IMR-90 (cell line): ENCODE data around the gene CMIP. TPM values are rescaled to one million over a fixed set of nuclear protein-coding genes. Genes with fewer than 3 reads are reported as not detected.

Experiments used
- ATAC-seq: fragments of 200-7000 bp; cut with Tn5 transposase; 2 replicates; pipeline ENCODE4 v1.9.1; 2020; ENCODE audit warnings: low read depth, mild to moderate bottlenecking, moderate library complexity
- BruUV-seq: library from RNA; stranded (reverse); fragments of 400-500 nt; replicated peaks from 2 replicates; lab custom pipeline; 2021; lab: Mats Ljungman, UMichigan
- CTCF ChIA-PET: fragments of 300-600 bp; formaldehyde crosslinking; extraction: SDS; loops from one replicate; lab custom pipeline; 2021; ENCODE audit warnings: antibody characterized with exemption; lab: Yijun Ruan, JAX
- POLR2A ChIA-PET: fragments of 300-600 bp; sonication (Branson Sonifier 250); formaldehyde crosslinking; loops from one replicate; lab custom pipeline; 2022; ENCODE audit warnings: antibody characterized with exemption; ENCODE audit not compliant: unreplicated experiment; lab: Charles Lee
- DNase-seq: peaks from one replicate; pipeline ENCODE4 v3.0.0; 2013
- H2AFZ ChIP-seq: replicated peaks from 2 replicates; pipeline ENCODE3; 2013; ENCODE audit warnings: low read length, mild to moderate bottlenecking; ENCODE audit not compliant: poor library complexity
- H2AK5ac ChIP-seq: 2 replicates; pipeline ENCODE4 v1.6.1; 2013; ENCODE audit warnings: low read depth, low read length, inconsistent platforms
- H2AK9ac ChIP-seq: replicated peaks from 2 replicates; pipeline ENCODE3; 2013; ENCODE audit warnings: mild to moderate bottlenecking, low read depth, low read length, moderate library complexity; ENCODE audit not compliant: poor library complexity
- H2BK120ac ChIP-seq: 2 replicates; pipeline ENCODE4 v1.6.1; 2013; ENCODE audit warnings: low read depth, low read length, inconsistent platforms
- H2BK15ac ChIP-seq: 3 replicates; pipeline ENCODE4 v1.6.1; 2013; ENCODE audit warnings: low read depth, low read length, inconsistent platforms
- H2BK20ac ChIP-seq: 2 replicates; pipeline ENCODE4 v1.6.1; 2013; ENCODE audit warnings: low read depth, mild to moderate bottlenecking, inconsistent platforms, low read length, moderate library complexity
- H2BK5ac ChIP-seq: 2 replicates; pipeline ENCODE4 v1.6.1; 2013; ENCODE audit warnings: mild to moderate bottlenecking, low read depth, low read length, inconsistent platforms; ENCODE audit not compliant: poor library complexity, severe bottlenecking
- H3K14ac ChIP-seq: replicated peaks from 2 replicates; pipeline ENCODE4 v1.6.1; 2013; ENCODE audit warnings: low read depth, low read length, inconsistent platforms
- H3K18ac ChIP-seq: 2 replicates; pipeline ENCODE4 v1.6.1; 2013; ENCODE audit warnings: low read depth, low read length, control low read depth
- H3K23ac ChIP-seq: 2 replicates; pipeline ENCODE4 v1.6.1; 2013; ENCODE audit warnings: low read depth, low read length, inconsistent platforms
- H3K27ac ChIP-seq: 2 replicates; pipeline ENCODE4 v1.5.1; 2013; ENCODE audit warnings: mild to moderate bottlenecking, control low read depth, low read length; ENCODE audit not compliant: insufficient read depth
- H3K27me3 ChIP-seq: 2 replicates; pipeline ENCODE4 v1.6.1; 2013; ENCODE audit warnings: low read length; ENCODE audit not compliant: control insufficient read depth, insufficient read depth
- H3K36me3 ChIP-seq: 2 replicates; pipeline ENCODE4 v1.6.1; 2013; ENCODE audit warnings: low read length, mixed read lengths; ENCODE audit not compliant: control insufficient read depth, insufficient read depth
- H3K4ac ChIP-seq: 2 replicates; pipeline ENCODE4 v1.6.1; 2013; ENCODE audit warnings: low read depth, low read length, inconsistent platforms
- H3K4me1 ChIP-seq: 2 replicates; pipeline ENCODE4 v1.6.1; 2013; ENCODE audit warnings: low read length, mixed read lengths; ENCODE audit not compliant: control insufficient read depth, insufficient read depth
- H3K4me2 ChIP-seq: 2 replicates; pipeline ENCODE4 v1.6.1; 2013; ENCODE audit warnings: low read depth, mild to moderate bottlenecking, control low read depth, low read length, moderate library complexity
- H3K4me3 ChIP-seq: 2 replicates; pipeline ENCODE4 v1.5.1; 2013; ENCODE audit warnings: low read depth, mild to moderate bottlenecking, control low read depth, low read length, moderate library complexity; ENCODE audit not compliant: insufficient read depth
- H3K56ac ChIP-seq: 2 replicates; pipeline ENCODE4 v1.6.1; 2013; ENCODE audit warnings: low read length, inconsistent platforms; ENCODE audit not compliant: insufficient read depth; ENCODE audit errors: extremely low read depth
- H3K79me1 ChIP-seq, 2 experiments: 2 replicates each; pipeline ENCODE4 v1.6.1; 2013; ENCODE audit warnings: low read length in 2 of 2, inconsistent platforms in 1 of 2, low read depth in 1 of 2
- H3K9ac ChIP-seq: 2 replicates; pipeline ENCODE4 v1.6.1; 2013; ENCODE audit warnings: low read depth, low read length, control low read depth
- H3K9me1 ChIP-seq: 2 replicates; pipeline ENCODE4 v1.6.1; 2013; ENCODE audit warnings: low read length, inconsistent platforms; ENCODE audit not compliant: insufficient read depth
- H3K9me3 ChIP-seq: 2 replicates; pipeline ENCODE4 v1.6.1; 2013; ENCODE audit warnings: low read length; ENCODE audit not compliant: control insufficient read depth, insufficient read depth
- H4K20me1 ChIP-seq: 2 replicates; pipeline ENCODE4 v1.6.1; 2013; ENCODE audit warnings: low read length, inconsistent platforms; ENCODE audit not compliant: insufficient read depth
- H4K5ac ChIP-seq: 2 replicates; pipeline ENCODE4 v1.6.1; 2013; ENCODE audit warnings: mild to moderate bottlenecking, low read depth, low read length, control low read depth
- H4K8ac ChIP-seq, 2 experiments: 2 replicates each; pipeline ENCODE4 v1.6.1; 2013; ENCODE audit warnings: low read depth in 2 of 2, low read length in 2 of 2, control low read depth in 1 of 2, inconsistent platforms in 1 of 2
- H4K91ac ChIP-seq: 2 replicates; pipeline ENCODE4 v1.6.1; 2013; ENCODE audit warnings: low read depth, low read length, inconsistent platforms; ENCODE audit not compliant: insufficient read depth
- CEBPB ChIP-seq: IDR thresholded peaks from 2 replicates; pipeline ENCODE4 v1.6.1; 2012; ENCODE audit warnings: low read depth, low read length, improper control_type of control experiment
- CTCF ChIP-seq: conservative IDR thresholded peaks from 2 replicates; pipeline ENCODE4 v1.5.1; 2012; ENCODE audit warnings: mild to moderate bottlenecking, low read depth, low read length, improper control_type of control experiment
- MXI1 ChIP-seq: IDR thresholded peaks from 2 replicates; pipeline ENCODE4 v1.6.1; 2012; ENCODE audit warnings: low read depth, mild to moderate bottlenecking, low read length, moderate library complexity, borderline replicate concordance
- RAD21 ChIP-seq: IDR thresholded peaks from 2 replicates; pipeline ENCODE4 v1.6.1; 2012; ENCODE audit warnings: low read length, improper control_type of control experiment
- SMC3 ChIP-seq: fragments of 150-350 bp; IDR thresholded peaks from 2 replicates; pipeline ENCODE4 v1.6.1; 2016; ENCODE audit warnings: low read depth, mild to moderate bottlenecking, antibody characterized with exemption, low read length, moderate library complexity
- WGBS, 2 experiments: methylation state at CpG; one replicate each; pipeline versions ENCODE4 v1.1.5 to v1.1.7; 2013; ENCODE audit warnings: missing lambda C conversion rate in 2 of 2; ENCODE audit not compliant: insufficient read length in 1 of 2; ENCODE audit errors: extremely low coverage in 2 of 2; 5-methylcytosine and 5-hydroxymethylcytosine counted together
- dilution Hi-C: fragments of 300-500 bp; cut with HindIII; formaldehyde crosslinking; loops from one replicate; pipeline ENCODE4 v1.14.3; 2018; ENCODE audit warnings: low sequenced_read_pairs; ENCODE audit not compliant: unreplicated experiment
- in situ Hi-C: fragments of 300-500 bp; cut with MboI; formaldehyde crosslinking; loops from 3 replicates; pipeline ENCODE4 v1.14.3; 2019; ENCODE audit warnings: low sequenced_read_pairs, inconsistent platforms, mixed read lengths
- intact Hi-C: fragments of 100-400 bp; cut with micrococcal nuclease; formaldehyde crosslinking; loops from 2 replicates; pipeline ENCODE4 v1.10.0; 2022
- polyA plus RNA-seq, 3 experiments: library from polyadenylated mRNA; depleted of rRNA; stranded (reverse); fragments of >200 nt; gene quantifications; 2 replicates each; pipeline ENCODE4 v1.2.3, GENCODE V29; 2012; ENCODE audit warnings: low replicate concordance in 1 of 3
- total RNA-seq: library from RNA; depleted of rRNA; stranded (reverse); fragments of >200 nt; gene quantifications from 2 replicates; pipeline ENCODE4 v1.2.3, GENCODE V29; 2012
- TF ChIP-seq, protein P1 (sequence below): fragments of 150-350 bp; IDR thresholded peaks from 2 replicates; pipeline ENCODE4 v1.6.1; 2016; ENCODE audit warnings: low read depth, mild to moderate bottlenecking, low read length, moderate library complexity, borderline replicate concordance

The CMIP gene
- total and polyA plus RNA-seq, 2 of the 4 experiments (the other 2 are of a cell fraction), result 3.2 to 11.6 TPM

DNA sequence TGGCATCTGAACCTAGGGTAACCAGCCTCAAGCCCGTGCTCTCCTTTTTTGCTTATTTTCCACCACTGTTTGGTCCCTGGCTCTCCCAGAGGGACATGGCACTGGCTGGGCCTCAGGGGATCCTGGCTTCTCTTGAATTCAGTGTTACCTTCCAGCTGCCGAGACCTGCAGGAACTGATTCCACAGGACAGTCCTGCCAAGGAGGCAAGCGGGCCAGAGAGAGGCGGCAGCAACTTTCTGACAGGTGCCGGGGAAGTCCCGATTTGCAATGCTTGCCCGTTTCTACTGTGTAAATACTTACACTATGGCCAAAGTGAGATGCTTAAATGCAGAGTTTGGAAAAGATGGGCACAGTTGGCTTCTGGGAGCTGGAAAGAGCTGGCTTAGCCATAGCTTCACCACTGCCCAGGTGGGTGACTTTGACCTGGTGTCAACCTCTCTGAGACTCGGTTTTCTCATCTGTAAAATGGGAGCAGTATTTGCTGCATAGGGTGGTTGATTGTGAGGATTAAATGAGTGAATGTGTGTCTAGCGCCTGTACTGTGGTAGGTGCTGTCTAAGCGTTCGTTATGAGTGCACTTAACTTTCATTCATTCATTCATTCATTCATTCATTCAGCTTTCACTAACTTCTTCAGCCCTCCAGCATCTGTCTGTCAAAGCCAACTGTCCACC, 124.9 kb downstream of the CMIP start:
- no CpG with 5 or more reads among the region's 11 CpGs for WGBS, 2 experiments
- H3K9me1 ChIP-seq, result peaks cover 27% of the 10 kb centered on the region
- DNase-seq, result no peak
- H4K91ac ChIP-seq, result no peak overlapping the region
- H2AFZ ChIP-seq, result no peak overlapping the region
- H3K27me3 ChIP-seq, result no peaks in the 10 kb centered on the region
- TF ChIP-seq, protein P1, sequence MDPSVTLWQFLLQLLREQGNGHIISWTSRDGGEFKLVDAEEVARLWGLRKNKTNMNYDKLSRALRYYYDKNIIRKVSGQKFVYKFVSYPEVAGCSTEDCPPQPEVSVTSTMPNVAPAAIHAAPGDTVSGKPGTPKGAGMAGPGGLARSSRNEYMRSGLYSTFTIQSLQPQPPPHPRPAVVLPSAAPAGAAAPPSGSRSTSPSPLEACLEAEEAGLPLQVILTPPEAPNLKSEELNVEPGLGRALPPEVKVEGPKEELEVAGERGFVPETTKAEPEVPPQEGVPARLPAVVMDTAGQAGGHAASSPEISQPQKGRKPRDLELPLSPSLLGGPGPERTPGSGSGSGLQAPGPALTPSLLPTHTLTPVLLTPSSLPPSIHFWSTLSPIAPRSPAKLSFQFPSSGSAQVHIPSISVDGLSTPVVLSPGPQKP, result no peak
- no peak for TF ChIP-seq CEBPB
- TF ChIP-seq MXI1, result no peak
- no peak for TF ChIP-seq CTCF
- no peak for TF ChIP-seq SMC3
- TF ChIP-seq RAD21, result no peak
- H2AK9ac ChIP-seq, result no peak overlapping the region
- no peak overlapping the region for H2AK5ac ChIP-seq
- H4K5ac ChIP-seq, result no peak overlapping the region
- H3K79me1 ChIP-seq, result peaks cover 24 to 63% of the 10 kb centered on the region in 2 experiments
- H3K9ac ChIP-seq, result no peak overlapping the region
- H4K8ac ChIP-seq, result no peak overlapping the region
- no peak overlapping the region; the same call in 1 of the 2 replicates for H3K23ac ChIP-seq
- H3K4me2 ChIP-seq, result no peak overlapping the region
- H2BK5ac ChIP-seq, result no peak overlapping the region
- peaks cover 62% of the 10 kb centered on the region for H4K20me1 ChIP-seq
- H2BK20ac ChIP-seq, result no peak overlapping the region
- no peak overlapping the region for H3K56ac ChIP-seq
- ATAC-seq, result no peak
- ChIA-PET CTCF (no interaction called here), POLR2A (no interaction called here)
- no peak overlapping the region for H2BK15ac ChIP-seq
- H3K4me3 ChIP-seq, result no peak overlapping the region
- no peaks in the 10 kb centered on the region for H3K9me3 ChIP-seq
- H3K4ac ChIP-seq, result no peak overlapping the region
- no TSS peak for BruUV-seq
- intact Hi-C loops (no loop called here), in situ Hi-C loops (no loop called here), dilution Hi-C loops (no loop called here)
- H3K27ac ChIP-seq, result no peak overlapping the region
- H3K4me1 ChIP-seq, result peaks cover 7% of the 10 kb centered on the region
- H3K18ac ChIP-seq, result no peak overlapping the region
- no peak overlapping the region for H2BK120ac ChIP-seq
- H3K14ac ChIP-seq, result no peak overlapping the region
- H3K36me3 ChIP-seq, result no peaks in the 10 kb centered on the region
